Left lung (tissue), 10 donors: ENCODE results near the gene LRPAP1. TPM values are rescaled to one million over a fixed set of nuclear protein-coding genes. Genes with fewer than 3 reads are reported as not detected.

Source experiments
- ATAC-seq: fragments of 200-7000 bp; cut with Tn5 transposase; one replicate; pipeline ENCODE4 v1.9.1; 2020; ENCODE audit warnings: moderate library complexity
- DNase-seq, 4 donors: peaks; one replicate each; pipeline ENCODE4 v3.0.0-alpha.2; 2013 to 2020
- H3K27ac ChIP-seq, 2 donors: fragments of 200-600 bp; sonication (generic) in 1 of 2; one replicate each; pipeline versions ENCODE4 v1.5.0 to v1.8.0; 2020 to 2021
- H3K27me3 ChIP-seq, 2 donors: fragments of 200-600 bp; sonication (generic) in 1 of 2; one replicate each; pipeline versions ENCODE4 v1.5.0 to v1.8.0; 2020 to 2021
- H3K36me3 ChIP-seq, 2 donors: fragments of 200-600 bp; sonication (generic) in 1 of 2; one replicate each; pipeline versions ENCODE4 v1.5.0 to v1.8.0; 2020 to 2021
- H3K4me1 ChIP-seq, 2 donors: fragments of 200-600 bp; one replicate each; pipeline ENCODE4 v1.8.0; 2021
- H3K4me3 ChIP-seq, 2 donors: fragments of 200-600 bp; sonication (generic) in 1 of 2; one replicate each; pipeline versions ENCODE4 v1.5.0 to v1.8.0; 2020 to 2021; ENCODE audit warnings: mild to moderate bottlenecking in 1 of 2
- H3K9me3 ChIP-seq, 2 donors: fragments of 200-600 bp; sonication (generic) in 1 of 2; one replicate each; pipeline versions ENCODE4 v1.5.0 to v1.8.0; 2020 to 2021
- CTCF ChIP-seq, 2 donors: fragments of 200-600 bp; sonication (generic) in 1 of 2; IDR thresholded peaks; one replicate each; pipeline versions ENCODE4 v1.5.0 to v1.8.0; 2021; ENCODE audit warnings: antibody characterized with exemption in 2 of 2
- intact Hi-C, 2 donors: fragments of 100-400 bp; cut with DNase I; formaldehyde crosslinking; loops; one replicate each; pipeline versions ENCODE4 v1.11.2 to v1.14.2; 2022
- polyA plus RNA-seq, 6 donors: library from polyadenylated mRNA; unstranded; fragments of 120-200 nt; gene quantifications; one replicate each; pipeline ENCODE4 v1.2.1, GENCODE V29; 2013; ENCODE audit not compliant: insufficient read length in 6 of 6
- total RNA-seq, 2 donors: library from RNA; stranded (reverse); fragmentation: NEBNext Ultra II Directional; extraction: Animal tissue kit (Norgen Biotek cat#: 25700); gene quantifications; one replicate each; pipeline ENCODE4 v1.2.1, GENCODE V29; 2021
- donor health status: DM: no; HTN: yes; CAD: no.
- donor health status: DM: no; HTN: no; CAD: no.

LRPAP1 gene
- total and polyA plus RNA-seq, 8 donors = 95.9 to 218 (median 112) TPM

- Histone ChIP-seq H3K9me3 (no peaks in the 10 kb centered on the region), H3K36me3 (no peaks in the 10 kb centered on the region), H3K27me3 (peaks cover 0 to 77% of the 10 kb centered on the region in 2 donors), H3K4me3 (no peak overlapping the region), H3K27ac (no peak overlapping the region), H3K4me1 (no peaks in the 10 kb centered on the region)
- ATAC-seq = no peak
- intact Hi-C loops = no loop called here
- TF ChIP-seq CTCF (IDR thresholded peaks at IDR 0.05) = no peak
- DNase-seq = peak in 1 of 4 donors; percentile 72
Observed at GRCh38 chr4:3478446-3479357, 53.5 kb downstream of the LRPAP1 start.

GRCh38 chr4:3477750-3478430 lies 54.3 kb downstream of the LRPAP1 start:
- Histone ChIP-seq H3K9me3 (no peaks in the 10 kb centered on the region), H3K36me3 (no peaks in the 10 kb centered on the region), H3K27me3 (peaks cover 0 to 71% of the 10 kb centered on the region in 2 donors), H3K27ac (no peak overlapping the region), H3K4me3 (no peak overlapping the region), H3K4me1 (no peaks in the 10 kb centered on the region)
- no peak for TF ChIP-seq CTCF (IDR thresholded peaks at IDR 0.05)
- no peak for ATAC-seq
- peak in 1 of 4 donors; percentile 56 for DNase-seq
- intact Hi-C loops = no loop called here

GRCh38 chr4:3476936-3477749 lies 55.1 kb downstream of the LRPAP1 start:
- no peak for TF ChIP-seq CTCF (IDR thresholded peaks at IDR 0.05)

GRCh38 chr4:3476341-3476747 lies 55.9 kb downstream of the LRPAP1 start:
- peak in 1 of 4 donors; percentile 75 for DNase-seq
- ATAC-seq = no peak
- intact Hi-C loops = no loop called here
- Histone ChIP-seq H3K27me3 (peaks cover 0 to 56% of the 10 kb centered on the region in 2 donors), H3K36me3 (no peaks in the 10 kb centered on the region), H3K9me3 (no peaks in the 10 kb centered on the region), H3K27ac (no peak overlapping the region), H3K4me1 (no peaks in the 10 kb centered on the region), H3K4me3 (no peak overlapping the region)
- no peak for TF ChIP-seq CTCF (IDR thresholded peaks at IDR 0.05)

More at GRCh38 chr4:3476936-3477749, 55.1 kb downstream of the LRPAP1 start:
- Histone ChIP-seq H3K4me1 (no peaks in the 10 kb centered on the region), H3K27me3 (peaks cover 0 to 64% of the 10 kb centered on the region in 2 donors), H3K27ac (no peak overlapping the region), H3K4me3 (no peak overlapping the region), H3K9me3 (no peaks in the 10 kb centered on the region), H3K36me3 (no peaks in the 10 kb centered on the region)
- peak in 1 of 4 donors; percentile 70 for DNase-seq
- intact Hi-C loops = no loop called here
- ATAC-seq = no peak
